BLaER1 treated with 17β-estradiol and CSF1 and Interleukin-3, amounts not matched to agents 10 nM and 100 nM (cell line): Measurements from ENCODE around the gene ALMS1.

Source experiments
- H3K27ac ChIP-seq, 11 experiments: shearing (Covaris generic); formaldehyde crosslinking; 2 replicates each; pipeline ENCODE4 v1.8.1; 2022
- H3K27me3 ChIP-seq, 11 experiments: shearing (Covaris generic); formaldehyde crosslinking; 2 replicates each; pipeline ENCODE4 v1.8.1; 2022
- H3K36me3 ChIP-seq, 11 experiments: shearing (Covaris generic); formaldehyde crosslinking; 2 replicates each; pipeline ENCODE4 v1.8.1; 2022
- H3K4me1 ChIP-seq, 10 experiments: shearing (Covaris generic); formaldehyde crosslinking; 2 replicates each; pipeline ENCODE4 v1.8.1; 2022
- H3K4me2 ChIP-seq, 11 experiments: shearing (Covaris generic); formaldehyde crosslinking; 2 replicates each; pipeline ENCODE4 v1.8.1; 2022
- H3K4me3 ChIP-seq, 10 experiments: shearing (Covaris generic); formaldehyde crosslinking; 2 replicates each; pipeline ENCODE4 v1.8.1; 2022
- H3K9ac ChIP-seq, 11 experiments: shearing (Covaris generic); formaldehyde crosslinking; 2 replicates each; pipeline ENCODE4 v1.8.1; 2022
- H3K9me3 ChIP-seq, 11 experiments: shearing (Covaris generic); formaldehyde crosslinking; replicated peaks in 1 of 11; 2 replicates each; pipeline ENCODE4 v1.8.1; 2022
- H4K20me1 ChIP-seq, 11 experiments: shearing (Covaris generic); formaldehyde crosslinking; 2 replicates each; pipeline ENCODE4 v1.8.1; 2022
- Cebpa-rat ChIP-seq, 11 experiments: shearing (Covaris generic); IDR thresholded peaks; 2 replicates each; pipeline ENCODE4 v1.8.1; 2022

ALMS1 gene

DNA sequence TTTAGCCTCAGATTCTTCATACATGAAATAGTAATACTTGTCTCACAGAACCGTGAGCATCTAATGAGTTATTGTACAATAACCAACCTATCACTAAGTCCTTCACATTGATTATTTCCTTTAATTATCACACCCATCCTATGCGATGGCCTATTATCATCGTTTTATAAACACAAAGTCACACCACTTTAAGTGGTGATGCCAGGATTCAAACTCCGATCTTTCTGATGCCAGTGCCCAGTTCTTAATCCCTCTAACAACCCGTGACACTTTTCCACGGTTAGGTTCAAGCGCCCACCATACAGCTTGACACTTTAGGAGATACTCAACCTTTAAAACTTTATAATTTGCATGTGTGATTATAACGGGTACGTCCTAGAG is 523 bp upstream of the ALMS1 start:
- H3K9me3 ChIP-seq = no peaks in the 10 kb centered on the region

DNA sequence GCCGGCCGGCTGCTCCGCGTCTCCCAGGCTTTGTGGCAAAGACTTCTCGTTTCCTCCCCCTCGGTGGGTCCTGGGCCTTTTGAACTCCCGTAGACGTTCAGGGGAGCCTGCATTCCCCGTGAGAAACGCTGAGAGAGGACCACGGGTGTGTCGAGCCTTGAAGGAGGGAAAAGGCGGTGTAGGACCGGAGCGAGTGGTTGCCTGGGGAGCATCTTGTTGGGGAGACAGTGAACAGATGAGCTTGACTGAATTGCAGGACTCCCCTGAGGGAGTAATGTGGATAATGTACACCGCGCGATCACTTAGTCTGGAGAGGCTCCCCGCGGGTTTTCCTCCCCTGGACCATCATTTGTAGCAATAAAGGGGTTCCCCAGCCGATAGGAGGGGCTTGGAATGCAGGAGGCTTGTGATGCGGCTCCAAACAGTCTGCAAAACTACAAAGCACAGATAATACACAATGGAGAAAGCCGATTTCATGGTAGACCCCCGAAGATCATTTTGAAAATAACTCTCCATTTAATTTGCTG is 769 bp downstream of the ALMS1 start:
- H3K36me3 ChIP-seq = peaks cover 0 to 18% (median 0%) of the 10 kb centered on the region in 11 experiments; a peak in 4 of 22 replicates
- peak overlapping the region; percentile 79 to 90 (median 84) for H3K4me3 ChIP-seq
- H3K9ac ChIP-seq = peak overlapping the region; percentile 78 to 89 (median 84)
- TF ChIP-seq Cebpa-rat (IDR thresholded peaks at IDR 0.05) = no peak
- no peaks in the 10 kb centered on the region for H3K27me3 ChIP-seq
- H3K9me3 ChIP-seq = no peaks in the 10 kb centered on the region
- peak overlapping the region; percentile 34 to 87 (median 80); a peak in 21 of 22 replicates for H3K27ac ChIP-seq
- H3K4me2 ChIP-seq = peak overlapping the region; percentile 82 to 95 (median 90)
- H4K20me1 ChIP-seq = peaks cover 0 to 45% (median 3%) of the 10 kb centered on the region in 11 experiments; a peak in 8 of 22 replicates
- H3K4me1 ChIP-seq = peaks cover 17 to 25% (median 22%) of the 10 kb centered on the region in 10 experiments

More for the DNA sequence above, 523 bp upstream of the ALMS1 start:
- Histone ChIP-seq H3K4me1 (peaks cover 17 to 25% (median 22%) of the 10 kb centered on the region in 10 experiments), H3K4me2 (peak overlapping the region; percentile 66 to 87 (median 82)), H3K27ac (peak overlapping the region; percentile 51 to 76 (median 66); a peak in 20 of 22 replicates), H3K36me3 (0 out of 22 replicates have a peak, but pooled peaks cover 0 to 9% (median 0%) of the 10 kb centered on the region in 11 experiments), H3K27me3 (no peaks in the 10 kb centered on the region), H3K9ac (peak overlapping the region; percentile 70 to 84 (median 81)), H3K4me3 (peak overlapping the region; percentile 79 to 90 (median 84)), H4K20me1 (peaks cover 0 to 37% (median 3%) of the 10 kb centered on the region in 11 experiments; a peak in 8 of 22 replicates)
- no peak for TF ChIP-seq Cebpa-rat (IDR thresholded peaks at IDR 0.05)

DNA sequence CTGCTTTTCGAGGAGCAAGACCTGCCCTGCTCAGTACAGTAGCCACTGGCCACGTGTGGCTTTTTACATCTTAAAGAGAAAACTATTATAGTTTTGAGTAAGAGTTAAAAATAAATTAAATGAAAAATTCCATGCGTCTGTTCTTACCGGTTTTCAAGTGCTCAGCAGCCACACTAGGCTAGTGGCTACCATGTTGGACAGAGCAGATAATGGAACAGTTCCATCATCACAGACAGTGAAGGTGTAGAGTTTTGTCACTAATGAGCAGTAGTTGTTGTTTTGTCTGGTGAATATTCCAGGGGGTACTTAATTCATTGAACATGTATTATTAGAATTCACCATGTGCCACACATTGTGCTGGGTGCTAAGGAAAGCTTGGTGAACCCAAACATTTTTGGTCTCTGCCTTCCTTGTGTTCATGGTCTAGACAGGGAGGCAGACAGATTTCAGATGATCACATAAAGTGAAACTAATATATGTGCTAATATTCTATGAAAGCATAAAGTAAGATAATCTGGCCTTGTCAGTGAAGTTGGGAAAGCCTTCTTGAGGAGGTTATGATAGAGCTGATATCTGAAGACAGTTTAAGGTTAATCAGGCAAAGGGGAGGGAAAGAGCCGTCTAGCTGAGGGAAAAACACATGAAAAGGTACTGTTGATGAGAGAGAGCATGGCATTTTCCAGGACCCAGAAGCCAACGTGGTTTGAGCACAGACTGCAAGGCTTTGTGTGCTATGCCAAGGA is 1.4 kb downstream of the ALMS1 start:
- Histone ChIP-seq H3K36me3 (peaks cover 0 to 18% (median 4%) of the 10 kb centered on the region in 11 experiments; a peak in 5 of 22 replicates), H3K4me3 (peak overlapping the region; percentile 79 to 90 (median 84)), H3K9ac (peak overlapping the region; percentile 78 to 89 (median 84)), H3K4me2 (peak overlapping the region; percentile 82 to 95 (median 90)), H3K27me3 (no peaks in the 10 kb centered on the region), H3K9me3 (no peaks in the 10 kb centered on the region), H3K4me1 (peaks cover 17 to 25% (median 22%) of the 10 kb centered on the region in 10 experiments), H3K27ac (peak overlapping the region in 9 of 11 experiments; percentile 77 to 87 (median 80); a peak in 17 of 22 replicates), H4K20me1 (peaks cover 0 to 45% (median 3%) of the 10 kb centered on the region in 11 experiments; a peak in 8 of 22 replicates)
- TF ChIP-seq Cebpa-rat (IDR thresholded peaks at IDR 0.05) = no peak

DNA sequence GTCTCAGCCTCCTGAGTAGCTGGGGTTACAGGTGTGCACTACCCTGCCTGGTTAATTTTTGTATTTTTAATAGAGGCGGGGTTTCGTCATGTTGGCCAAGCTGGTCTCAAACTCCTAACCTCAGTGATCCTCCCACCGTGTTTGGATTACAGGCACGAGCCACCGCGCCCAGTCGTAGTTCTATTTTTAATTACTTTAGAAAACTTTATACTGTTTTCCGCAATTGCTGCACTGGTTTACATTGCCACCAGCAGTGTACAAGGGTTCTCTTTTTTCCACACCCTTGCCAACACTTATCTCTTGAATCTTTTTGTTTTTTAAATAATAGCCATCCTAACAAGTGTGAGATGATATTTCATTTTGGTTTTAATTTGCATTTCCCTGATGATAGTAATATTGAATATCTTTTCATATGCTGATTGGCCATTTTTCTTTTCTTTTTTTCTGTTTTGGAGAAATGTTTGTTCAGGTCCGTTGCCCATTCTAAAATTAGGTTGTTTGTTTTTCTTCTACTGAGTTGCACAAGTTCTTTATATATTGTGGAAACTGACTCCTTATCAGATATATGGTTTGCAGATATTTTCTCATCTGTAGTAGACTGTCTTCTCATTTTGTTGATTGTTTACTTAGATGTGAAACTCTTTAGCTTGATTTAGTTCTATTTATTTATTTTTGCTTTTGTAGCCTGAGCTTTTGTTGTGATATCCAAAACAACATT is 16.9 kb downstream of the ALMS1 start:
- H3K9me3 ChIP-seq = peaks cover 61 to 80% (median 66%) of the 10 kb centered on the region in 11 experiments
- no peak overlapping the region for H3K4me2 ChIP-seq
- no peaks in the 10 kb centered on the region for H3K4me1 ChIP-seq
- H3K9ac ChIP-seq = no peak overlapping the region
- H3K27me3 ChIP-seq = no peaks in the 10 kb centered on the region
- H3K36me3 ChIP-seq = peaks cover 55 to 88% (median 65%) of the 10 kb centered on the region in 11 experiments
- H3K27ac ChIP-seq = no peak overlapping the region
- no peak for TF ChIP-seq Cebpa-rat (IDR thresholded peaks at IDR 0.05)
- H3K4me3 ChIP-seq = no peak overlapping the region
- peaks cover 0 to 5% (median 0%) of the 10 kb centered on the region in 11 experiments; a peak in 2 of 22 replicates for H4K20me1 ChIP-seq

DNA sequence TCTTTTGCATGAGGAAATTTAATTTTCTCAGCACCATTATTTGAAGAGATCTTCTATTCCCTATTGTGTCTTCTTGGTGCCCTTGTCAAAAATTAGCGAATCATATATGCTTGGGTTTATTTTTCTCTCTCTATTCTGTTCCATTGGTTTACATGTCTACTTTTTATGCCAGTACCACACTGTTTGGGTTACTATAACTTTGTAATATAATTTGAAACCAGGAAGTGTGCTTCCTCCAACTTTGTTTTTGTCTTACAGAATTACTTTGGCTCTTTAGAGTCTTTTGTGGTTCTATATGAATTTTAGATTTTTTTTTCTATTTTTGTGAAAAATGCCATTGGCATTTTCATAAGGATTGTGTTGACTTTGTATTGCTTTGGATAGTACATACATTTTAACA is 17.6 kb downstream of the ALMS1 start:
- H3K9ac ChIP-seq = no peak overlapping the region
- H4K20me1 ChIP-seq = peaks cover 0 to 11% (median 0%) of the 10 kb centered on the region in 11 experiments; a peak in 1 of 22 replicates
- H3K4me3 ChIP-seq = no peak overlapping the region
- peaks cover 55 to 86% (median 63%) of the 10 kb centered on the region in 11 experiments for H3K36me3 ChIP-seq
- H3K4me1 ChIP-seq = no peaks in the 10 kb centered on the region
- H3K27me3 ChIP-seq = no peaks in the 10 kb centered on the region
- H3K27ac ChIP-seq = no peak overlapping the region
- H3K9me3 ChIP-seq = peaks cover 54 to 73% (median 59%) of the 10 kb centered on the region in 11 experiments
- no peak overlapping the region for H3K4me2 ChIP-seq
- no peak for TF ChIP-seq Cebpa-rat (IDR thresholded peaks at IDR 0.05)

DNA sequence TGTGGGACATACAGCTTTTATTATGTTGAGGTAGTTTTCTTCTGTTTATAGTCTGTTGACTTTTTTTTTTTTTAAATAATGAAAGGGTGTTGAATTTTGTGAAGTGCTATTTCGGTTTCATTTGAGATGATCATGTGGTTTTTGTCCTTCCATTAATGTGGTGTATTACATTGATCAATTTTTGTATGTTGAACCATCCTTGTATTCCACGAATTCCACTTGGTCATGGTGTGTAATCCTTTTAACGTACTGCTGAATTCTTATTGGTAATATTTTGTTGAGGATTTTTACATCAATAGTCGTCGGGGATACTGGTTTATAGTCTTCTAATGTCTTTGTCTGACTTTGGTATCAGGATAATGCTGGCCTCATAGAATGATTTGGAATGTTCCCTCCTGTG is 18.8 kb downstream of the ALMS1 start:
- no peak for TF ChIP-seq Cebpa-rat (IDR thresholded peaks at IDR 0.05)
- H3K27me3 ChIP-seq = no peaks in the 10 kb centered on the region
- H4K20me1 ChIP-seq = peaks cover 0 to 11% (median 0%) of the 10 kb centered on the region in 11 experiments; a peak in 1 of 22 replicates
- H3K4me3 ChIP-seq = no peak overlapping the region
- peaks cover 48 to 86% (median 65%) of the 10 kb centered on the region in 11 experiments for H3K36me3 ChIP-seq
- H3K27ac ChIP-seq = no peak overlapping the region
- peaks cover 42 to 61% (median 47%) of the 10 kb centered on the region in 11 experiments for H3K9me3 ChIP-seq
- H3K4me1 ChIP-seq = no peaks in the 10 kb centered on the region
- H3K9ac ChIP-seq = no peak overlapping the region
- H3K4me2 ChIP-seq = no peak overlapping the region

DNA sequence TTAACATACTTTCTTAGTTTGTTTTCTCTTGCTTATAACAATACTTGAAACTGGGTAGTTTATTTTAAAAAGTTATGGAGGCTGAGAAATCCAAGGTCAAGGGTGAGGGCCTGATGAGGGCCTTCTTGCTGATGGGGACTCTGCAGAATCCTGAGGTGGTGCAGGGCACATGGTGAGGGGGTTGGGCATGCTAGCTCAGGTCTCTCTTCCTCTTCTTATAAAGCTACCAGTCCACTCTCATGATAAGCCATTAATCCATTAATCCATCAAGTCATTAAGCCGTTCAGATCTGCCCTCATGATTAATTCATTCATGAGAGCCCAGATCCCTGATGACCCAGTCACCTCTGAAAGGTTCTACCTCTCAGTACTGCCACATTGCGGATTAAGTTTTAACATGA is 21.4 kb downstream of the ALMS1 start:
- H3K4me1 ChIP-seq = no peaks in the 10 kb centered on the region
- peaks cover 40 to 56% (median 42%) of the 10 kb centered on the region in 11 experiments for H3K9me3 ChIP-seq
- no peak for TF ChIP-seq Cebpa-rat (IDR thresholded peaks at IDR 0.05)
- H3K27me3 ChIP-seq = no peaks in the 10 kb centered on the region
- H3K27ac ChIP-seq = no peak overlapping the region
- H3K4me2 ChIP-seq = no peak overlapping the region
- no peak overlapping the region for H3K9ac ChIP-seq
- no peak overlapping the region for H3K4me3 ChIP-seq
- H4K20me1 ChIP-seq = peaks cover 0 to 11% (median 0%) of the 10 kb centered on the region in 11 experiments; a peak in 1 of 22 replicates
- H3K36me3 ChIP-seq = peaks cover 44 to 86% (median 64%) of the 10 kb centered on the region in 11 experiments

DNA sequence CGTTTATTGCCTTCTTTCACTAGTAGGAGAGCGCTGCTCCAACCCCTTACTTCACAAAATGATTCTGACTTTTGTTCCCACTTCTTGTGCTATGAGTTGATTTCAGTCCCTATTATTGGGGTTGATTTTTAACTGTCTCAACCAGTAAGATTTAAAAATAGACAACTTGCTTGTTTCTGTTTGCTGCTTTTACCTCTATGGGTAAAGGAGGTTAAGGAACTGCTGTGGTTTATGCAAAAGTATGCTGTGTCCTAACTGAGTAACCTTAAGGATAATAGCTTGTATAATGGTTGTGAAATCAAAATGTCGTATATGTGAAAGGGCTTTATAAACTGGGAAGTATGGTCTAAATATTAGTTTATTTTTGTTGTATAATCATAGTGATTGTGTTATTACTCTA is 22.6 kb downstream of the ALMS1 start:
- peaks cover 32 to 78% (median 52%) of the 10 kb centered on the region in 11 experiments for H3K36me3 ChIP-seq
- H3K9me3 ChIP-seq = peaks cover 28 to 44% (median 30%) of the 10 kb centered on the region in 11 experiments
- H3K27me3 ChIP-seq = no peaks in the 10 kb centered on the region
- no peak for TF ChIP-seq Cebpa-rat (IDR thresholded peaks at IDR 0.05)
- H3K4me2 ChIP-seq = no peak overlapping the region
- H4K20me1 ChIP-seq = peaks cover 0 to 11% (median 0%) of the 10 kb centered on the region in 11 experiments; a peak in 1 of 22 replicates
- H3K9ac ChIP-seq = no peak overlapping the region
- no peaks in the 10 kb centered on the region for H3K4me1 ChIP-seq
- H3K4me3 ChIP-seq = no peak overlapping the region
- no peak overlapping the region for H3K27ac ChIP-seq
